HepG2 (cell line): ENCODE data around the gene RITA1. TPM values are rescaled to one million over a fixed set of nuclear protein-coding genes. Genes with fewer than 3 reads are reported as not detected.

Experiments used
- BATF2 ChIP-seq: sonication (generic); formaldehyde crosslinking; IDR thresholded peaks from 2 replicates; pipeline ENCODE4 v1.8.0; 2022; ENCODE audit warnings: mild to moderate bottlenecking, missing genetic modification reagents, moderate library complexity
- BCL6 ChIP-seq: IDR thresholded peaks from 2 replicates; pipeline ENCODE4 v1.6.1; 2016; ENCODE audit warnings: missing genetic modification reagents, missing compliant biosample characterization
- BRF2 ChIP-seq: sonication (generic); formaldehyde crosslinking; IDR thresholded peaks from 2 replicates; pipeline ENCODE4 v1.8.1; 2022; ENCODE audit warnings: mild to moderate bottlenecking, missing genetic modification reagents
- CENPT ChIP-seq: sonication (generic); formaldehyde crosslinking; IDR thresholded peaks from 2 replicates; pipeline ENCODE4 v1.8.0; 2022; ENCODE audit warnings: low read depth, mild to moderate bottlenecking, moderate library complexity, missing genetic modification reagents
- GATAD2A ChIP-seq: IDR thresholded peaks from 2 replicates; pipeline ENCODE4 v1.6.1; 2016
- HOXA3 ChIP-seq: sonication (generic); formaldehyde crosslinking; IDR thresholded peaks from 2 replicates; pipeline ENCODE4 v1.5.0; 2020; ENCODE audit warnings: missing genetic modification reagents
- KLF15 ChIP-seq: sonication (generic); formaldehyde crosslinking; IDR thresholded peaks from 2 replicates; pipeline ENCODE4 v1.8.1; 2023; ENCODE audit warnings: borderline replicate concordance, mild to moderate bottlenecking, inconsistent platforms, missing genetic modification reagents, mixed read lengths
- MEF2D ChIP-seq: sonication (generic); formaldehyde crosslinking; IDR thresholded peaks from 2 replicates; pipeline ENCODE4 v1.5.1; 2020; ENCODE audit warnings: mild to moderate bottlenecking, missing genetic modification reagents
- PREB ChIP-seq: sonication (generic); formaldehyde crosslinking; IDR thresholded peaks from 2 replicates; pipeline ENCODE4 v1.4.0; 2020; ENCODE audit warnings: missing genetic modification reagents
- ZBED4 ChIP-seq: sonication (generic); formaldehyde crosslinking; IDR thresholded peaks from 2 replicates; pipeline ENCODE4 v1.4.0; 2020; ENCODE audit warnings: missing genetic modification reagents, borderline replicate concordance
- ZBTB14 ChIP-seq: sonication (generic); formaldehyde crosslinking; IDR thresholded peaks from 2 replicates; pipeline ENCODE4 v1.4.0; 2020; ENCODE audit warnings: missing genetic modification reagents
- ZFP41 ChIP-seq: sonication (generic); formaldehyde crosslinking; IDR thresholded peaks from 2 replicates; pipeline ENCODE4 v1.4.0; 2020; ENCODE audit warnings: mild to moderate bottlenecking, missing genetic modification reagents, borderline replicate concordance
- ZGPAT ChIP-seq: IDR thresholded peaks from 2 replicates; pipeline ENCODE4 v1.6.1; 2016; ENCODE audit warnings: mild to moderate bottlenecking
- ZNF75D ChIP-seq: sonication (generic); formaldehyde crosslinking; IDR thresholded peaks from 2 replicates; pipeline ENCODE4 v1.8.1; 2023; ENCODE audit warnings: missing genetic modification reagents, mild to moderate bottlenecking, borderline replicate concordance
- ZNF800 ChIP-seq: sonication (generic); formaldehyde crosslinking; IDR thresholded peaks from 2 replicates; pipeline ENCODE4 v1.4.0; 2020; ENCODE audit warnings: missing genetic modification reagents
- polyA plus RNA-seq, 8 experiments: library from polyadenylated mRNA; depleted of rRNA in 3 of 8; stranded (reverse) in 7 of 8; unstranded in 1 of 8; fragments of >200 nt; fragmentation: Illumina TruSeq in 4 of 8; extraction: Trizol in 4 of 8; gene quantifications; 2 replicates each; pipeline versions ENCODE4 v1.2.1 to v1.2.3, GENCODE V29; 2011 to 2016; ENCODE audit warnings: low read depth in 4 of 8, missing spikeins in 1 of 8, mixed read lengths in 1 of 8; ENCODE audit not compliant: insufficient read depth in 1 of 8
- total RNA-seq, 5 experiments: library from RNA; depleted of rRNA; stranded (reverse); fragments of >200 nt; fragmentation: Illumina TruSeq; extraction: Trizol; gene quantifications; 2 replicates each; pipeline ENCODE4 v1.2.3, GENCODE V29; 2016; ENCODE audit warnings: low read depth in 1 of 5

Gene RITA1
- total and polyA plus RNA-seq, 2 of the 13 experiments (the other 11 are each of a cell fraction or from before 2014, with no cell fraction given): 12.4 to 28.9 TPM

GRCh38 chr12:113152835-113153814 is 32.4 kb upstream of the RITA1 start (continued):
- TF ChIP-seq ZNF800 (peak; percentile 100), BATF2 (CRISPR knock-in tag) (no peak), BCL6 (CRISPR knock-in tag) (0 out of 2 replicates have a peak, but pooled peaks have one; percentile 16), MEF2D (CRISPR knock-in tag) (no peak), HOXA3 (CRISPR knock-in tag) (no peak; the same call in 1 of the 2 replicates), KLF15 (CRISPR knock-in tag) (no peak), CENPT (CRISPR knock-in tag) (0 out of 2 replicates have a peak, but pooled peaks have one; percentile 41), PREB (no peak), ZBED4 (no peak), BRF2 (no peak), ZNF75D (CRISPR knock-in tag) (no peak), GATAD2A (CRISPR knock-in tag) (no peak), ZFP41 (CRISPR knock-in tag) (peak; percentile 28; the same call in 1 of the 2 replicates), ZBTB14 (CRISPR knock-in tag) (peak; percentile 28; the same call in 1 of the 2 replicates), ZGPAT (CRISPR knock-in tag) (0 out of 2 replicates have a peak, but pooled peaks have one; percentile 30)
